ENCODE measurements around the gene ALX4. TPM values are rescaled to one million over a fixed set of nuclear protein-coding genes. Genes with fewer than 3 reads are reported as not detected.
A peak's percentile ranks its signal among the peaks of the same experiment; 100 is the strongest.

ALX4 gene
- total RNA-seq, 2 donors from 2014 or later, result not detected

GRCh38 chr11:44305026-44305469, 4.9 kb downstream of the ALX4 start:
- peaks cover 67% of the 10 kb centered on the region for H3K27me3 Mint-ChIP-seq
- H3K4me1 Mint-ChIP-seq, result peaks cover 6% of the 10 kb centered on the region
- no peak for ATAC-seq (replicated peaks)
- H3K36me3 Mint-ChIP-seq (ENCODE audit: low read depth), result no peaks in the 10 kb centered on the region
- no peak overlapping the region for H3K27ac Mint-ChIP-seq
- no peaks in the 10 kb centered on the region for H3K9me3 Mint-ChIP-seq
- H3K4me3 Mint-ChIP-seq, result peak overlapping the region; percentile 85

GRCh38 chr11:44304091-44305025, 5.6 kb downstream of the ALX4 start:
- Mint-ChIP-seq H3K27ac (no peak overlapping the region), H3K27me3 (peaks cover 71% of the 10 kb centered on the region), H3K4me1 (peaks cover 6% of the 10 kb centered on the region), H3K36me3 (ENCODE audit: low read depth) (no peaks in the 10 kb centered on the region), H3K9me3 (no peaks in the 10 kb centered on the region), H3K4me3 (peak overlapping the region; percentile 85)
- no peak for ATAC-seq (replicated peaks)

GRCh38 chr11:44303401-44303938, 6.5 kb downstream of the ALX4 start:
- Mint-ChIP-seq H3K27me3 (peaks cover 73% of the 10 kb centered on the region), H3K4me3 (no peak overlapping the region), H3K4me1 (peaks cover 6% of the 10 kb centered on the region), H3K9me3 (no peaks in the 10 kb centered on the region), H3K27ac (no peak overlapping the region), H3K36me3 (ENCODE audit: low read depth) (no peaks in the 10 kb centered on the region)
- no peak for ATAC-seq (replicated peaks)

- H3K27ac Mint-ChIP-seq, result no peak overlapping the region
- ATAC-seq (replicated peaks), result peak; percentile 40
- H3K27me3 Mint-ChIP-seq, result peaks cover 63% of the 10 kb centered on the region
- H3K9me3 Mint-ChIP-seq, result no peaks in the 10 kb centered on the region
- no peaks in the 10 kb centered on the region for H3K36me3 Mint-ChIP-seq (ENCODE audit: low read depth)
- H3K4me1 Mint-ChIP-seq, result peaks cover 6% of the 10 kb centered on the region
- H3K4me3 Mint-ChIP-seq, result no peak overlapping the region
Measured at GRCh38 chr11:44301564-44302271, 8.2 kb downstream of the ALX4 start.

DNA sequence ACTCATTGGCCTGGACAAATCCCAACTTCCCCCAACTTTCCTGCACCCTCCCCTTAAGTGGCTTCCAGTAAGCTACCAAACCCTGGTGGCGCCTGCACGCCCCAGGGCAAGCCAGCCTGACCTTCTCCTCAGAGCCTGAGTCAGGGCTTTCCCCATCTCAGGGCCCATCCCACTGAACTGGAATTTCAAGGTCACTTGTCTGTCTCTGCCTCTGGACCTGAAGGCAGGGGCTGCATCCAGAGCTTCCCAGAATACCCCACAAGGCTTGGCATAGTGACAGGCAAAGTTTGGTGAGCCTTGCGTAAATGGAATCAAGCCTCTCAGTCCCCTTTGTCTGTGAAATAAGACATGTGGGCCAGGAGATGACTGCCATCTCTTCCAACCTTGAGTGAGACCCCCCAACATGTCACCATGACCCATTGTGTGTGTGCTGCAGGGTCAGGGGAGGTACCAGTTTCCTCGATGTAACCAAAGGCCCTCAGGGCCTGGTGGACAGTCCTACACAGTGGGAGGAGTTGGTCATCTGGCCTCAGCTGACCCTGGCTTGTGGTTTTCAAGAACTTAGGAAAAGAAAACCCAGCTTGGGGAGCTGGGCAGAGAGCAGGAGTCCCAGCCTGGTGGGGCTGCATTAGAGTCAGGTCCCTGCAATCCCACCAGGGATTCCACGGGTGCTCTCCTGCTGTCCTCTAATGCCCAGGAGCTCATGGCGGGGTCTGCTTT, 8.9 kb downstream of the ALX4 start:
- Mint-ChIP-seq H3K27me3 (peaks cover 59% of the 10 kb centered on the region), H3K27ac (no peak overlapping the region), H3K4me1 (peaks cover 6% of the 10 kb centered on the region)

DNA sequence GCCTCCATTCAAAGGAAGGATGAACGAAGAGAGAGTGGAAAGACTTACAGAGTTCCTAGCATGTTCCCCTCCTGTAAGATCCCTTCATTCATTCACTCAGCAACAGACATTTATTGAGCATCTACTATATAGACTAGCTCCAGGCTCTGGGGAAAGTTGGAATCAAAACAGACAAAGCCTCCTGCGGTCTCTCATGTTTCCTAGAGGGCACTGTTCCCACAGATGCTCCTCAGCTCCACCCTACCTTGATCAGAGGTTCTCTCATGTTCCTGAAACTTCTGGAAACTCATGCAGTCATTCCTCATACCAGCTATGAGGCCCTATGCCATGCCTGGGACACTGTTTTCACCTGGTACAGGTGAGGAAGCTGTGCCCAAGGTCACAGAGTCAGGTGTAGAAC, 11.1 kb downstream of the ALX4 start:
- Mint-ChIP-seq H3K4me3 (no peak overlapping the region), H3K36me3 (ENCODE audit: low read depth) (no peaks in the 10 kb centered on the region), H3K4me1 (no peaks in the 10 kb centered on the region), H3K27me3 (peaks cover 43% of the 10 kb centered on the region), H3K27ac (no peak overlapping the region), H3K9me3 (no peaks in the 10 kb centered on the region)
- ATAC-seq (replicated peaks), result no peak

More for the DNA sequence above, 8.9 kb downstream of the ALX4 start:
- no peaks in the 10 kb centered on the region for H3K9me3 Mint-ChIP-seq
- H3K4me3 Mint-ChIP-seq, result no peak overlapping the region
- H3K36me3 Mint-ChIP-seq (ENCODE audit: low read depth), result no peaks in the 10 kb centered on the region
- no peak for ATAC-seq (replicated peaks)

DNA sequence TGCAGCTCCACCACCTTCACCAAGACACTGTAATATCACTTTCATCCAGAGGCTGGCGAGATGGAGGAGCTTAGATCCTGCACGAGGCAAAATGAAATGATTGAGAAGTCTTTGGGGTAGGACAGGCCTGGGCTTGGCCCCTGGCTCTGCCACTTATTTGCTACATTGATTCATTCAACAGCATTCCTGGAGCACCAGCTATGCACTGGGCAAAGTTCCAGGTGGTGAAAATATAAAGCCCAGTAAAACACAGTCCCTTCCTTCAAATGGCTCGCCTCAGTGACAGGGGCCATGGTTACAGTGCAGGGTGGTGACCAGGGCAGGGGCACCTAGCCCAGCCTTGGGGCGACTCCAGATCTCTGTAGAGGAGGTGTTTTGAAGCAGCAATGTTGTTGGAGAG, 19.7 kb downstream of the ALX4 start:
- Mint-ChIP-seq H3K36me3 (ENCODE audit: low read depth) (no peaks in the 10 kb centered on the region), H3K9me3 (no peaks in the 10 kb centered on the region), H3K27me3 (peaks cover 5% of the 10 kb centered on the region), H3K4me3 (no peak overlapping the region), H3K27ac (no peak overlapping the region), H3K4me1 (no peaks in the 10 kb centered on the region)
- ATAC-seq (replicated peaks), result no peak

- no peak overlapping the region for H3K27ac Mint-ChIP-seq
- H3K4me1 Mint-ChIP-seq, result no peaks in the 10 kb centered on the region
- H3K36me3 Mint-ChIP-seq (ENCODE audit: low read depth), result no peaks in the 10 kb centered on the region
- no peak for ATAC-seq (replicated peaks)
- peaks cover 5% of the 10 kb centered on the region for H3K27me3 Mint-ChIP-seq
- no peaks in the 10 kb centered on the region for H3K9me3 Mint-ChIP-seq
- H3K4me3 Mint-ChIP-seq, result no peak overlapping the region
Measured at GRCh38 chr11:44288133-44288526, 21.8 kb downstream of the ALX4 start.

DNA sequence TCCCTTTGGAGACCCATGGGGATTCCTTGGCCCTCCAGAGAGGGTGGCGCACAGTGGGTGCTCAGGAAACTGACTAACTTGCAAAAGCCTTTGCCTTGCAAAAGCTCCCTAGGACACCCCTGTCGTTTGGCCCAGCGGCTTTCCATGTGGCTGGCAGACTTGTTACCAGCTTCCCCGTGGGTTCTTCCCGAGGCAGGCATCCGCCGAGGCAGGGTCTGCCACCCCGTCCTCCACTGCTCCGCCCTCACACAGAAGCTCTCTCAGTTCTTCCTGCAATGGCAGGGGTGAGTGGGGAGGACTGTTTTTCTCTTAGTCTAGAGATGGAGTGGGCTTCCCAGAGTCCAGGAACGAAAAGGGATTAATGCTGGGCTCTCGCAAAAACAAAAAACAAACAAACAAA, 23.0 kb downstream of the ALX4 start:
- H3K4me1 Mint-ChIP-seq, result no peaks in the 10 kb centered on the region
- no peak for ATAC-seq (replicated peaks)
- peaks cover 5% of the 10 kb centered on the region for H3K27me3 Mint-ChIP-seq
- no peak overlapping the region for H3K27ac Mint-ChIP-seq
- H3K9me3 Mint-ChIP-seq, result no peaks in the 10 kb centered on the region
- no peaks in the 10 kb centered on the region for H3K36me3 Mint-ChIP-seq (ENCODE audit: low read depth)
- no peak overlapping the region for H3K4me3 Mint-ChIP-seq

DNA sequence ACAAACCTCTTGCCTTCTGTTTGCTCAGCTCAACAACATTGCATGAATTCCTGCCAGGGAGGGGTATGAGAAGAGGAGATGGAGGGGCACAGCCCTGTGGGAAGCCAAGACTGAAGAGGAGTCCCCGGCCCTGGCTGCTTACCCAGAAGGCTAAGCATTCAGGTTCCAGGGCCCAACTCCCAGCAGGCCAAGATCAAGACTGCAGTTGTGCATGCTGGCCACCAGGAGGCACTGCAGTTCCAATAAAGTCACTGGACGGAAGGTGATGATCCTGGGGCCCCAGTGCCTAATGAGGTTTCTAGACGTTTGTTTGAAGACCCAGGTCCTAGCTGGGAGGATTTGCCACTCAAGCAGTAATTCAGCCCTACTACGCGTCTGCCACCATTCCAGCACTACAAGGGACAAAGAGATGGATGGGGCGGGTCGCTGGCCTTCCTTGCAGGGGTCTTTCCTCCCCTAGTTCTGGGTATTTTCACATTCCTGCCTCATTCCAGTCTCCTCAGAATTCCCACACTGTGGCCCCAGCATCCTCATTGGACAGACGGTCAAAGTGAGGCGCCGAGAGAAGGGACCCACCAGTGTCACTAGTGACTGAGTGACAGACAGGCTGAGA, 23.6 kb downstream of the ALX4 start:
- ATAC-seq (replicated peaks), result peak; percentile 74
- Mint-ChIP-seq H3K27ac (no peak overlapping the region), H3K4me1 (no peaks in the 10 kb centered on the region), H3K36me3 (ENCODE audit: low read depth) (no peaks in the 10 kb centered on the region), H3K4me3 (no peak overlapping the region), H3K9me3 (no peaks in the 10 kb centered on the region), H3K27me3 (peaks cover 5% of the 10 kb centered on the region)

GRCh38 chr11:44285756-44286155, 24.2 kb downstream of the ALX4 start:
- H3K27me3 Mint-ChIP-seq, result peaks cover 5% of the 10 kb centered on the region

GRCh38 chr11:44282620-44283019, 27.3 kb downstream of the ALX4 start:
- no peaks in the 10 kb centered on the region for H3K36me3 Mint-ChIP-seq (ENCODE audit: low read depth)
- no peaks in the 10 kb centered on the region for H3K4me1 Mint-ChIP-seq
- no peak overlapping the region for H3K4me3 Mint-ChIP-seq
- H3K9me3 Mint-ChIP-seq, result no peaks in the 10 kb centered on the region
- no peak for ATAC-seq (replicated peaks)
- no peaks in the 10 kb centered on the region for H3K27me3 Mint-ChIP-seq
- no peak overlapping the region for H3K27ac Mint-ChIP-seq

More at GRCh38 chr11:44285756-44286155, 24.2 kb downstream of the ALX4 start:
- H3K4me3 Mint-ChIP-seq, result no peak overlapping the region
- ATAC-seq (replicated peaks), result no peak
- H3K36me3 Mint-ChIP-seq (ENCODE audit: low read depth), result no peaks in the 10 kb centered on the region
- no peak overlapping the region for H3K27ac Mint-ChIP-seq
- no peaks in the 10 kb centered on the region for H3K4me1 Mint-ChIP-seq
- no peaks in the 10 kb centered on the region for H3K9me3 Mint-ChIP-seq

DNA sequence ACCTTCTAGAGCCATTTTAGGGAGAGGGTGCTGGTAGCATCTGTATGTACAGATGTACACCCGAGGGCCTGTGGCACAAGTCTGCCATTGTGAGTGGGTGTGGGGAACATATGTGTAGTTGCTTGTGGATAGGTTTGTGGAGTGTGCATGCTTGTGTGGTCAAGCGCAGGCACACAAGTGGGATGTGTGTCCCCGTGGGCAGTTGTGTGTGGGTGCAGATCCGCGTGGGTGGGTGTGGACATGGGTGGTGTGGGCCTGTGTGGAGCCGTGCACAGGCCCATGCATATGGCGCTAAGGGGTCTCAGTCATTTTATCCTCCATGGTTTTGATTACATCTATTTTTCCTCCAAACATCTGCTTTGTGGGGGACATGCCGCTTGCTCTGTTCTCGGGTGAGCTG, 28.8 kb downstream of the ALX4 start:
- Mint-ChIP-seq H3K4me1 (no peaks in the 10 kb centered on the region), H3K4me3 (no peak overlapping the region), H3K27me3 (no peaks in the 10 kb centered on the region), H3K36me3 (ENCODE audit: low read depth) (no peaks in the 10 kb centered on the region), H3K9me3 (no peaks in the 10 kb centered on the region), H3K27ac (no peak overlapping the region)
- no peak for ATAC-seq (replicated peaks)

DNA sequence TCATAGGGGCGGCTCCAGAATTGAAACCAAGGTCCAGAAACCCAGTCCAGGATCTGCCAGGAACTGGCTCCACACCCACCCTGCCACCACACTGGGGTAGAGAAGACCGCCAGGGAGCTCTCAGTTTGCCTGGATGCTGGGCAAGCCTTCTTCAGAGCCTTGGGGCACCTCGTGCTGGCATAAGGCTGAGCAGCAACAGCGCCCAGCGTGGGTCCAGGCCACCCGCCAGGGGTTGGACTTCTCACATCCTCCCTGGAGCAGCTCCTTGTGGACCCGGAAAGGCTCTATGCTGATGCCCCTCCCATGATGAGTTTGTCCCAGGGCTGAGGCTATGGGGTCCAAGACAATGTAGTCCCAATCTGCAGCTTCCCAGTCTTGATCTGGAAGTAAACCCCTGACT, 29.7 kb downstream of the ALX4 start:
- ATAC-seq (replicated peaks), result no peak
- Mint-ChIP-seq H3K27me3 (no peaks in the 10 kb centered on the region), H3K9me3 (no peaks in the 10 kb centered on the region), H3K4me1 (no peaks in the 10 kb centered on the region), H3K4me3 (no peak overlapping the region), H3K36me3 (ENCODE audit: low read depth) (no peaks in the 10 kb centered on the region), H3K27ac (no peak overlapping the region)

All from activated T-helper 17 cell treated with anti-CD3 and anti-CD28 coated beads, Interleukin-2, amount 50 U/mL, for 72 hours (primary cell).